ENCODE data around the gene ARHGAP15.

DNA sequence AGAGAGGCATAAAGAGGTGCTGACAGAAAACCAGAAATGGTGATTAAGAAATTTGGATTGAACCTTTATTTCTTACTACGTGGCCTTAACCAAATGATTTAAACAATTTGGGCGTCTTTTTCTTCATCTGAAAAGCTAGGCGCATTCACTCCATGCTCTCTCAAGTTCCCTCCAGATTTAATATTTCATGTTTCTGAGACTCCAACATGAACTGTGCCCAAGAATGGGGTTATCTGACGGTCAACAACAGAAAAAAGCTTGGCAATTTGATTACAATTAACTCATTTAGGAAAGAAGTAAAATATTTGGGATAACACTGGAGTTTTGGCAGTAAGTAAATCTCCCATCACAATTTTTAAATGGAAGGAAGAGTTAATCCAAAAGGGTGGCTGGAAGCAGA is 345.4 kb downstream of the ARHGAP15 start:
- TF ChIP-seq, protein P1, sequence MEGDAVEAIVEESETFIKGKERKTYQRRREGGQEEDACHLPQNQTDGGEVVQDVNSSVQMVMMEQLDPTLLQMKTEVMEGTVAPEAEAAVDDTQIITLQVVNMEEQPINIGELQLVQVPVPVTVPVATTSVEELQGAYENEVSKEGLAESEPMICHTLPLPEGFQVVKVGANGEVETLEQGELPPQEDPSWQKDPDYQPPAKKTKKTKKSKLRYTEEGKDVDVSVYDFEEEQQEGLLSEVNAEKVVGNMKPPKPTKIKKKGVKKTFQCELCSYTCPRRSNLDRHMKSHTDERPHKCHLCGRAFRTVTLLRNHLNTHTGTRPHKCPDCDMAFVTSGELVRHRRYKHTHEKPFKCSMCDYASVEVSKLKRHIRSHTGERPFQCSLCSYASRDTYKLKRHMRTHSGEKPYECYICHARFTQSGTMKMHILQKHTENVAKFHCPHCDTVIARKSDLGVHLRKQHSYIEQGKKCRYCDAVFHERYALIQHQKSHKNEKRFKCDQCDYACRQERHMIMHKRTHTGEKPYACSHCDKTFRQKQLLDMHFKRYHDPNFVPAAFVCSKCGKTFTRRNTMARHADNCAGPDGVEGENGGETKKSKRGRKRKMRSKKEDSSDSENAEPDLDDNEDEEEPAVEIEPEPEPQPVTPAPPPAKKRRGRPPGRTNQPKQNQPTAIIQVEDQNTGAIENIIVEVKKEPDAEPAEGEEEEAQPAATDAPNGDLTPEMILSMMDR (IDR thresholded peaks at IDR 0.05), result no peak
- no peak for TF ChIP-seq POLR2A (IDR thresholded peaks at IDR 0.05)

Data from adrenal gland (tissue), 5 donors.